GM12892 (cell line): Measurements from ENCODE around the gene ZMYND10.

Experiments
- POLR2A ChIP-seq: IDR thresholded peaks from 2 replicates; pipeline ENCODE4 v1.6.1; 2011; ENCODE audit warnings: low read depth, low read length, control low read depth
- POLR2AphosphoS5 ChIP-seq: IDR thresholded peaks from 2 replicates; pipeline ENCODE4 v1.6.1; 2011; ENCODE audit warnings: low read depth, low read length, control low read depth

GRCh38 chr3:50319181-50319893 is 26.2 kb downstream of the ZMYND10 start:
- TF ChIP-seq POLR2AphosphoS5 (no peak), POLR2A (no peak)
